CD4-positive, alpha-beta T cell treated with Interleukin-1 beta for 1 hour (primary cell): ENCODE data around the gene RNF138.

Experiments
- DNase-seq, 2 donors: peaks; one replicate each; pipeline ENCODE4 v3.0.0-alpha.2; 2020 to 2022

RNF138 gene

DNA sequence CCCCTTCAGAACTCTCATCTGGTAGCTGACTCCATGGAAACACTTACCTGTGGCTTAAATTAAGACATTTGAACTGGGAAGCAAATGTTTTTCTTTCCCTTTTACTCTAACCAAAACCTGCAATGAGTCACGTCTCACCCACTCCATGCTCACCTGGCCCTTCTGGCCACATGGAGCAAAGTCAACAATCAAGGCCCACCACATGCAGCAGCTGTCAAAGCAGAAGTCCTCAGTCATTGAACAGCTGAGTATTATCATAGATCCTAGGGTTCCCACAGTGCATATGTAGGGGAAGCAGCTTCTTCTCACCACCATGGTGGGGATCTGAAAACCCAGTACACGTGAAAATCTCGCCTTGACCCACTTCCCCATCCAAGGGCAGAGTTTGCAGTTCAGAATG lies 85.9 kb downstream of the RNF138 start:
- no peak for DNase-seq
